NCI-H1436 (cell line): ENCODE results near the gene SPO11.

Experiments used
- DNase-seq: peaks from one replicate; lab custom pipeline; 2025; lab: John Stamatoyannopoulos, UW

Gene SPO11

GRCh38 chr20:57391439-57392301 lies 62.1 kb downstream of the SPO11 start:
- DNase-seq = no peak

- DNase-seq = no peak
Measured at GRCh38 chr20:57392512-57393271, 63.1 kb downstream of the SPO11 start.
